Neural cell (in vitro differentiated cells): ENCODE data around the gene PACS1. TPM values are rescaled to one million over a fixed set of nuclear protein-coding genes. Genes with fewer than 3 reads are reported as not detected.

ENCODE experiments used
- H2AFZ ChIP-seq: fragments of 200-600, 300-800 bp; sonication (generic), shearing (Covaris generic); 2 replicates; pipeline ENCODE4 v1.6.0; 2014; ENCODE audit warnings: low read depth, mild to moderate bottlenecking, antibody characterized with exemption, low read length, moderate library complexity
- H3F3A ChIP-seq: fragments of 200-600 bp; shearing (Covaris generic); 2 replicates; pipeline ENCODE4 v1.6.1; 2016; ENCODE audit warnings: mild to moderate bottlenecking, moderate library complexity, mixed read lengths, antibody characterized with exemption, low read length; ENCODE audit not compliant: insufficient read depth, poor library complexity, severe bottlenecking
- H3K27ac ChIP-seq: fragments of 200-600, 300-800 bp; sonication (generic), shearing (Covaris generic); 2 replicates; pipeline ENCODE4 v1.5.1; 2014; ENCODE audit warnings: mild to moderate bottlenecking, low read length, moderate library complexity
- H3K27me3 ChIP-seq: fragments of 300-800, 200-600 bp; sonication (generic), shearing (Covaris generic); 2 replicates; pipeline ENCODE4 v1.6.0; 2014; ENCODE audit warnings: mild to moderate bottlenecking, low read depth, low read length, moderate library complexity; ENCODE audit not compliant: insufficient read depth
- H3K36me3 ChIP-seq: fragments of 300-800, 200-600 bp; sonication (generic), shearing (Covaris generic); 2 replicates; pipeline ENCODE4 v1.5.1; 2014; ENCODE audit warnings: mild to moderate bottlenecking, antibody characterized with exemption, low read length, moderate library complexity; ENCODE audit not compliant: insufficient read depth
- H3K4me2 ChIP-seq: fragments of 300-800, 200-600 bp; sonication (generic), shearing (Covaris generic); 2 replicates; pipeline ENCODE4 v1.6.0; 2014; ENCODE audit warnings: mild to moderate bottlenecking, low read length
- H3K4me3 ChIP-seq: fragments of 300-800, 200-600 bp; sonication (generic), shearing (Covaris generic); 2 replicates; pipeline ENCODE4 v1.5.1; 2014; ENCODE audit warnings: mild to moderate bottlenecking, low read length, moderate library complexity
- H3K79me2 ChIP-seq: fragments of 200-600 bp; shearing (Covaris generic); replicated peaks from 2 replicates; pipeline ENCODE4 v1.6.0; 2014; ENCODE audit warnings: mild to moderate bottlenecking, low read length, moderate library complexity; ENCODE audit not compliant: insufficient read depth
- H3K9ac ChIP-seq: fragments of 300-800, 200-600 bp; sonication (generic), shearing (Covaris generic); 2 replicates; pipeline ENCODE4 v1.6.1; 2016; ENCODE audit warnings: mild to moderate bottlenecking, low read length, mixed read lengths
- H3K9me2 ChIP-seq: fragments of 200-600 bp; shearing (Covaris generic); 2 replicates; pipeline ENCODE4 v1.6.1; 2016; ENCODE audit warnings: mild to moderate bottlenecking, low read length, mixed read lengths; ENCODE audit not compliant: insufficient read depth
- H3K9me3 ChIP-seq: fragments of 200-600, 300-800 bp; sonication (generic), shearing (Covaris generic); 2 replicates; pipeline ENCODE4 v1.6.1; 2016; ENCODE audit warnings: mild to moderate bottlenecking, mixed run types, low read length, moderate library complexity, mixed read lengths
- H4K20me1 ChIP-seq: fragments of 200-600 bp; shearing (Covaris generic); 2 replicates; pipeline ENCODE4 v1.6.1; 2016; ENCODE audit warnings: mild to moderate bottlenecking, mixed run types; ENCODE audit not compliant: insufficient read depth
- EP300 ChIP-seq: fragments of 450-650 bp; conservative IDR thresholded peaks from 2 replicates; pipeline ENCODE4 v1.6.1; 2014; ENCODE audit warnings: antibody characterized with exemption, mild to moderate bottlenecking, moderate library complexity; ENCODE audit not compliant: poor library complexity, severe bottlenecking
- EZH2 ChIP-seq: fragments of 200-600, 300-800 bp; shearing (Covaris generic), sonication (generic); IDR thresholded peaks from 2 replicates; pipeline ENCODE4 v1.6.1; 2014; ENCODE audit warnings: antibody characterized with exemption, low read length, borderline replicate concordance, mild to moderate bottlenecking; ENCODE audit not compliant: insufficient read depth, poor library complexity, severe bottlenecking
- MXI1 ChIP-seq: fragments of 450-650 bp; conservative IDR thresholded peaks from 2 replicates; pipeline ENCODE4 v1.6.1; 2014; ENCODE audit warnings: antibody characterized with exemption, mild to moderate bottlenecking; ENCODE audit not compliant: poor library complexity, severe bottlenecking
- POLR2AphosphoS5 ChIP-seq: IDR thresholded peaks from 2 replicates; pipeline ENCODE4 v1.6.1; 2012
- RAD21 ChIP-seq: fragments of 450-650 bp; conservative IDR thresholded peaks from 2 replicates; pipeline ENCODE4 v1.6.1; 2014; ENCODE audit warnings: antibody characterized with exemption, mild to moderate bottlenecking, moderate library complexity
- SMC3 ChIP-seq: fragments of 450-650 bp; conservative IDR thresholded peaks from 2 replicates; pipeline ENCODE4 v1.6.1; 2014; ENCODE audit warnings: antibody characterized with exemption, mild to moderate bottlenecking, moderate library complexity; ENCODE audit not compliant: poor library complexity
- TAF1 ChIP-seq: IDR thresholded peaks from 2 replicates; pipeline ENCODE4 v1.6.1; 2012; ENCODE audit warnings: low read depth
- polyA plus RNA-seq: library from polyadenylated mRNA; depleted of rRNA; stranded (reverse); fragments of >200 nt; gene quantifications from 2 replicates; pipeline ENCODE4 v1.2.3, GENCODE V29; 2014
- TF ChIP-seq, protein P1 (sequence below): IDR thresholded peaks from 2 replicates; pipeline ENCODE4 v1.6.1; 2012; ENCODE audit warnings: borderline replicate concordance
- TF ChIP-seq, protein P2 (sequence below): fragments of 450-650 bp; IDR thresholded peaks from 2 replicates; pipeline ENCODE4 v1.5.1; 2014; ENCODE audit warnings: antibody characterized with exemption, mild to moderate bottlenecking, moderate library complexity; ENCODE audit not compliant: poor library complexity, severe bottlenecking

Gene PACS1
- polyA plus RNA-seq, 1 donor from 2014 or later = 14.4 TPM

DNA sequence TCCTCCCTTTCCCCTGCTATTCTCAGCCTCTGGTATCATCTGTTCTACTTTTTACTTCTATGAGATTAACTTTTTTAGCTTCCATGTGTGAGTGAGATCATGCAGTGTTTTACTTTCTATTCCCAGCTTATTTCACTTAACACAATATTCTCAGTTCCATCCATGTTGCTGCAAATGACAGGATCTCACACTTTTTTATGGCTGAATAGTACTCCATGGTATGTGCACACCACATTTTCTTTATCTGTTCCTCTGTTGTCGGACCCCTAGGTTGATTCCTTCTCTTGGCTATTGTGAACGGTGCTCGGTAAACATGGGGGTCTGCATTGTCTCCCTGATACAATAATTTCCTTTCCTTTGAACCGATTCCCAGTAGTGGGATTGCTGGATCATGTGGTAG, 117.4 kb downstream of the PACS1 start:
- no peak overlapping the region for H3K9ac ChIP-seq
- no peak overlapping the region for H2AFZ ChIP-seq
- H3K9me3 ChIP-seq = no peaks in the 10 kb centered on the region
- TF ChIP-seq EP300 = no peak
- TF ChIP-seq TAF1 = no peak
- no peak for TF ChIP-seq RAD21
- TF ChIP-seq, protein P1, sequence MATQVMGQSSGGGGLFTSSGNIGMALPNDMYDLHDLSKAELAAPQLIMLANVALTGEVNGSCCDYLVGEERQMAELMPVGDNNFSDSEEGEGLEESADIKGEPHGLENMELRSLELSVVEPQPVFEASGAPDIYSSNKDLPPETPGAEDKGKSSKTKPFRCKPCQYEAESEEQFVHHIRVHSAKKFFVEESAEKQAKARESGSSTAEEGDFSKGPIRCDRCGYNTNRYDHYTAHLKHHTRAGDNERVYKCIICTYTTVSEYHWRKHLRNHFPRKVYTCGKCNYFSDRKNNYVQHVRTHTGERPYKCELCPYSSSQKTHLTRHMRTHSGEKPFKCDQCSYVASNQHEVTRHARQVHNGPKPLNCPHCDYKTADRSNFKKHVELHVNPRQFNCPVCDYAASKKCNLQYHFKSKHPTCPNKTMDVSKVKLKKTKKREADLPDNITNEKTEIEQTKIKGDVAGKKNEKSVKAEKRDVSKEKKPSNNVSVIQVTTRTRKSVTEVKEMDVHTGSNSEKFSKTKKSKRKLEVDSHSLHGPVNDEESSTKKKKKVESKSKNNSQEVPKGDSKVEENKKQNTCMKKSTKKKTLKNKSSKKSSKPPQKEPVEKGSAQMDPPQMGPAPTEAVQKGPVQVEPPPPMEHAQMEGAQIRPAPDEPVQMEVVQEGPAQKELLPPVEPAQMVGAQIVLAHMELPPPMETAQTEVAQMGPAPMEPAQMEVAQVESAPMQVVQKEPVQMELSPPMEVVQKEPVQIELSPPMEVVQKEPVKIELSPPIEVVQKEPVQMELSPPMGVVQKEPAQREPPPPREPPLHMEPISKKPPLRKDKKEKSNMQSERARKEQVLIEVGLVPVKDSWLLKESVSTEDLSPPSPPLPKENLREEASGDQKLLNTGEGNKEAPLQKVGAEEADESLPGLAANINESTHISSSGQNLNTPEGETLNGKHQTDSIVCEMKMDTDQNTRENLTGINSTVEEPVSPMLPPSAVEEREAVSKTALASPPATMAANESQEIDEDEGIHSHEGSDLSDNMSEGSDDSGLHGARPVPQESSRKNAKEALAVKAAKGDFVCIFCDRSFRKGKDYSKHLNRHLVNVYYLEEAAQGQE = no peak
- TF ChIP-seq POLR2AphosphoS5 = no peak
- TF ChIP-seq, protein P2, sequence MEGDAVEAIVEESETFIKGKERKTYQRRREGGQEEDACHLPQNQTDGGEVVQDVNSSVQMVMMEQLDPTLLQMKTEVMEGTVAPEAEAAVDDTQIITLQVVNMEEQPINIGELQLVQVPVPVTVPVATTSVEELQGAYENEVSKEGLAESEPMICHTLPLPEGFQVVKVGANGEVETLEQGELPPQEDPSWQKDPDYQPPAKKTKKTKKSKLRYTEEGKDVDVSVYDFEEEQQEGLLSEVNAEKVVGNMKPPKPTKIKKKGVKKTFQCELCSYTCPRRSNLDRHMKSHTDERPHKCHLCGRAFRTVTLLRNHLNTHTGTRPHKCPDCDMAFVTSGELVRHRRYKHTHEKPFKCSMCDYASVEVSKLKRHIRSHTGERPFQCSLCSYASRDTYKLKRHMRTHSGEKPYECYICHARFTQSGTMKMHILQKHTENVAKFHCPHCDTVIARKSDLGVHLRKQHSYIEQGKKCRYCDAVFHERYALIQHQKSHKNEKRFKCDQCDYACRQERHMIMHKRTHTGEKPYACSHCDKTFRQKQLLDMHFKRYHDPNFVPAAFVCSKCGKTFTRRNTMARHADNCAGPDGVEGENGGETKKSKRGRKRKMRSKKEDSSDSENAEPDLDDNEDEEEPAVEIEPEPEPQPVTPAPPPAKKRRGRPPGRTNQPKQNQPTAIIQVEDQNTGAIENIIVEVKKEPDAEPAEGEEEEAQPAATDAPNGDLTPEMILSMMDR = no peak
- no peak for TF ChIP-seq MXI1
- H3K4me2 ChIP-seq = no peak overlapping the region
- H3F3A ChIP-seq = no peaks in the 10 kb centered on the region
- no peak overlapping the region for H3K27ac ChIP-seq
- H3K4me3 ChIP-seq = no peak overlapping the region
- H3K79me2 ChIP-seq = no peaks in the 10 kb centered on the region
- no peaks in the 10 kb centered on the region for H3K9me2 ChIP-seq
- H4K20me1 ChIP-seq = no peaks in the 10 kb centered on the region
- no peaks in the 10 kb centered on the region for H3K27me3 ChIP-seq
- no peaks in the 10 kb centered on the region for H3K36me3 ChIP-seq

DNA sequence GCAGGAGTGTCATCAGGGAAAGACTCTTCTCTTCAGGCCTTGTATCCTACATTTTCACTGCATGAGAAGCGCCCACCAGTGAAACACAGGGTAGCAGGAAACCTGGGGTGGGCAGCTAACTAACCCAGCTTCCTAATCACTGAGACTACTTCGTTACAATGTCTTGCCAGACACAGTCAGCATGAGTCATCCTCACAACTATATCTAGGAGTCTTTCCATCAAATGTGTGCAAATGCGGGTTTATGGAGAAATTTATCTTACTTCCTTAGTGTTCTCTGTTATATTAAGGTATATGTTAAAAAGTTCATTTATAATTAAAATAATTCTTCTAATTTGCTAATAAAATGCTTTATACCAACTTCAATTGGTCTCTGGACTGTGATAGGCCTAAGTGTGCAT, 118.5 kb downstream of the PACS1 start:
- Histone ChIP-seq H3K27me3 (no peaks in the 10 kb centered on the region), H3K79me2 (no peaks in the 10 kb centered on the region), H2AFZ (no peak overlapping the region), H3K9me2 (no peaks in the 10 kb centered on the region), H4K20me1 (no peaks in the 10 kb centered on the region), H3K27ac (no peak overlapping the region), H3F3A (no peaks in the 10 kb centered on the region), H3K9me3 (no peaks in the 10 kb centered on the region), H3K36me3 (peaks cover 5% of the 10 kb centered on the region), H3K4me3 (no peak overlapping the region), H3K9ac (no peak overlapping the region), H3K4me2 (no peak overlapping the region)
- TF ChIP-seq EP300 (no peak), POLR2AphosphoS5 (no peak), EZH2 (no peak), MXI1 (no peak), TAF1 (no peak), SMC3 (no peak), RAD21 (no peak)
- TF ChIP-seq, protein P2 = no peak
- TF ChIP-seq, protein P1 = no peak
